ENCODE data around the gene MRPL4. TPM values are rescaled to one million over a fixed set of nuclear protein-coding genes. Genes with fewer than 3 reads are reported as not detected.

The MRPL4 gene
- total and polyA plus RNA-seq, 2 of the 13 experiments (the other 11 are each of a cell fraction or from before 2014, with no cell fraction given), result 40.6 to 42.5 TPM

- in situ Hi-C loops (cut with HindIII; ENCODE audit: extremely low pct_ligation_motif_present, low pct_unique_long_range_greater_than_20kb), result no loop called here
- TF ChIP-seq ZKSCAN5 (CRISPR knock-in tag; IDR thresholded peaks at IDR 0.05) (no peak), THAP7 (CRISPR knock-in tag; IDR thresholded peaks at IDR 0.05) (no peak), CHCHD3 (CRISPR knock-in tag; IDR thresholded peaks at IDR 0.05) (no peak), ISX (CRISPR knock-in tag; conservative IDR thresholded peaks at IDR 0.05) (no peak), RBM39 (IDR thresholded peaks at IDR 0.05; ENCODE audit: low read depth, low read length, poor library complexity, severe bottlenecking) (no peak), ZC3H4 (CRISPR knock-in tag; IDR thresholded peaks at IDR 0.05; ENCODE audit: borderline replicate concordance) (no peak), ZBTB1 (CRISPR knock-in tag; IDR thresholded peaks at IDR 0.05; ENCODE audit: borderline replicate concordance) (no peak), NR2F6 (IDR thresholded peaks at IDR 0.05) (no peak), NR2F6 (CRISPR knock-in tag; IDR thresholded peaks at IDR 0.05) (no peak), ZBTB7B (CRISPR knock-in tag; IDR thresholded peaks at IDR 0.05) (no peak), SAP130 (CRISPR knock-in tag; IDR thresholded peaks at IDR 0.05; ENCODE audit: low read depth) (no peak), ZNF672 (CRISPR knock-in tag; IDR thresholded peaks at IDR 0.05) (no peak)
- TF ChIP-seq, protein P1, sequence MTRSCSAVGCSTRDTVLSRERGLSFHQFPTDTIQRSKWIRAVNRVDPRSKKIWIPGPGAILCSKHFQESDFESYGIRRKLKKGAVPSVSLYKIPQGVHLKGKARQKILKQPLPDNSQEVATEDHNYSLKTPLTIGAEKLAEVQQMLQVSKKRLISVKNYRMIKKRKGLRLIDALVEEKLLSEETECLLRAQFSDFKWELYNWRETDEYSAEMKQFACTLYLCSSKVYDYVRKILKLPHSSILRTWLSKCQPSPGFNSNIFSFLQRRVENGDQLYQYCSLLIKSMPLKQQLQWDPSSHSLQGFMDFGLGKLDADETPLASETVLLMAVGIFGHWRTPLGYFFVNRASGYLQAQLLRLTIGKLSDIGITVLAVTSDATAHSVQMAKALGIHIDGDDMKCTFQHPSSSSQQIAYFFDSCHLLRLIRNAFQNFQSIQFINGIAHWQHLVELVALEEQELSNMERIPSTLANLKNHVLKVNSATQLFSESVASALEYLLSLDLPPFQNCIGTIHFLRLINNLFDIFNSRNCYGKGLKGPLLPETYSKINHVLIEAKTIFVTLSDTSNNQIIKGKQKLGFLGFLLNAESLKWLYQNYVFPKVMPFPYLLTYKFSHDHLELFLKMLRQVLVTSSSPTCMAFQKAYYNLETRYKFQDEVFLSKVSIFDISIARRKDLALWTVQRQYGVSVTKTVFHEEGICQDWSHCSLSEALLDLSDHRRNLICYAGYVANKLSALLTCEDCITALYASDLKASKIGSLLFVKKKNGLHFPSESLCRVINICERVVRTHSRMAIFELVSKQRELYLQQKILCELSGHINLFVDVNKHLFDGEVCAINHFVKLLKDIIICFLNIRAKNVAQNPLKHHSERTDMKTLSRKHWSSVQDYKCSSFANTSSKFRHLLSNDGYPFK (CRISPR knock-in tag; IDR thresholded peaks at IDR 0.05; ENCODE audit: borderline replicate concordance), result no peak
- ATAC-seq, result no peak
- no peaks in the 10 kb centered on the region for H3K9me3 ChIP-seq (ENCODE audit: low read length)
- WGBS (ENCODE audit: low lambda C conversion rate), result 26% methylated on average over 6 of the region's 6 CpGs
- no peak overlapping the region for H3K9ac ChIP-seq (ENCODE audit: insufficient read depth, low read depth, low read length)
- no peak overlapping the region for H3K4me2 ChIP-seq (ENCODE audit: low read depth, low read length)
- no peaks in the 10 kb centered on the region for H4K20me1 ChIP-seq (ENCODE audit: insufficient read depth, low read length)
- peaks cover 2% of the 10 kb centered on the region for H3K4me1 ChIP-seq (ENCODE audit: insufficient read depth, low read length)
- H3K27ac ChIP-seq (ENCODE audit: extremely low read length, insufficient read depth, low read length), result no peak overlapping the region
- no peak for FAIRE-seq
- POLR2A ChIA-PET, result no interaction called here
- DNase-seq (ENCODE audit: low spot score), result no peak
- BruUV-seq (replicated peaks), result no TSS peak
- no peaks in the 10 kb centered on the region for H3K36me3 ChIP-seq (replicated peaks in 1 of 2; ENCODE audit: control insufficient read depth in 1 of 2, insufficient read depth in 2 of 2, low read length in 2 of 2)
- no peak overlapping the region for H2AFZ ChIP-seq (ENCODE audit: low read length)
- CTCF ChIA-PET (ENCODE audit: low intra/inter-chr PET ratio, low total read pairs), result no interaction called here
- intact Hi-C loops (cut with micrococcal nuclease; ENCODE audit: unreplicated experiment), result no loop called here
- no peak overlapping the region for H3K4me3 ChIP-seq (replicated peaks in 1 of 3; ENCODE audit: insufficient read depth in 1 of 3, low read depth in 2 of 3, low read length in 3 of 3)
- H3K27me3 ChIP-seq (ENCODE audit: control insufficient read depth in 1 of 2, insufficient read depth in 2 of 2, low read length in 2 of 2), result no peaks in the 10 kb centered on the region; a peak in 2 of 5 replicates
- H3K79me2 ChIP-seq (ENCODE audit: insufficient read depth, low read length), result no peaks in the 10 kb centered on the region
Observed at GRCh38 chr19:10211691-10212090, 40.3 kb upstream of the MRPL4 start.

Data from HepG2 (cell line).